HCT116 (cell line): Measurements from ENCODE around the gene SLC66A2. TPM values are rescaled to one million over a fixed set of nuclear protein-coding genes. Genes with fewer than 3 reads are reported as not detected.
"Not testable (repeated sequence)": the region's sequence is repeated elsewhere in the genome, so short reads cannot be mapped to it uniquely, and the experiment has no call there.

ENCODE experiments used
- ATAC-seq: fragments of 200-7000 bp; cut with Tn5 transposase; 2 replicates; pipeline ENCODE4 v1.9.1; 2020; ENCODE audit warnings: mild to moderate bottlenecking, moderate library complexity
- BruUV-seq: library from RNA; stranded (reverse); fragments of 400-500 nt; replicated peaks from 2 replicates; lab custom pipeline; 2021; lab: Mats Ljungman, UMichigan
- CTCF ChIA-PET: fragments of 300-600 bp; sonication (Branson Sonifier 250); formaldehyde crosslinking; loops from one replicate; lab custom pipeline; 2021; ENCODE audit warnings: antibody characterized with exemption; lab: Charles Lee
- POLR2A ChIA-PET: fragments of 300-600, 350-600 bp; sonication (Branson Sonifier 250); formaldehyde crosslinking; loops from one replicate; lab custom pipeline; 2021; ENCODE audit warnings: antibody characterized with exemption; lab: Charles Lee
- RAD21 ChIA-PET, 2 experiments: fragments of 300-600 bp; sonication (Branson Sonifier 250); formaldehyde crosslinking; loops; one replicate each; lab custom pipeline; 2023; ENCODE audit warnings: low total read pairs in 2 of 2; ENCODE audit not compliant: uncharacterized antibody in 2 of 2, unreplicated experiment in 2 of 2, low non-redundant PET in 1 of 2; lab: Charles Lee
- DNase-seq: peaks from one replicate; pipeline ENCODE4 v3.0.0-alpha.2; 2010; ENCODE audit warnings: low read depth, low spot score
- H2AFZ ChIP-seq: fragments of 200-600 bp; shearing (Covaris generic), sonication (generic); 2 replicates; pipeline ENCODE4 v1.6.1; 2017; ENCODE audit warnings: low read depth, mixed run types, mixed read lengths, antibody characterized with exemption, low read length; ENCODE audit not compliant: poor library complexity, severe bottlenecking
- H3K27ac ChIP-seq: 2 replicates; pipeline ENCODE4 v1.5.1; 2012; ENCODE audit warnings: low read depth, low read length
- H3K27me3 ChIP-seq: fragments of 200-600 bp; sonication (generic); 2 replicates; pipeline ENCODE4 v1.6.1; 2016; ENCODE audit warnings: mixed run types, low read length, mixed read lengths; ENCODE audit not compliant: insufficient read depth
- H3K36me3 ChIP-seq, 2 experiments: fragments of 200-500 bp in 1 of 2; fragments of 200-600 bp in 1 of 2; sonication (Bioruptor generic) in 1 of 2; sonication (generic) in 1 of 2; 2 replicates each; pipeline versions ENCODE4 v1.5.1 to v1.6.1; 2014 to 2016; ENCODE audit warnings: low read length in 2 of 2, inconsistent platforms in 1 of 2, mixed read lengths in 1 of 2, mixed run types in 1 of 2; ENCODE audit not compliant: insufficient read depth in 2 of 2, control insufficient read depth in 1 of 2
- H3K4me1 ChIP-seq, 2 experiments: fragments of 200-600 bp in 1 of 2; sonication (generic) in 1 of 2; 2 replicates each; pipeline versions ENCODE4 v1.5.1 to v1.6.1; 2012 to 2017; ENCODE audit warnings: low read length in 2 of 2, inconsistent platforms in 1 of 2, mild to moderate bottlenecking in 1 of 2, mixed read lengths in 1 of 2, mixed run types in 1 of 2, moderate library complexity in 1 of 2; ENCODE audit not compliant: insufficient read depth in 2 of 2, control insufficient read depth in 1 of 2
- H3K4me2 ChIP-seq: fragments of 200-600 bp; sonication (generic); 2 replicates; pipeline ENCODE4 v1.6.1; 2017; ENCODE audit warnings: mixed run types, low read length, mixed read lengths
- H3K4me3 ChIP-seq, 2 experiments: fragments of 200-600 bp in 1 of 2; sonication (generic) in 1 of 2; replicated peaks in 1 of 2; 2 replicates each; pipeline ENCODE4 v1.5.1; 2011 to 2016; ENCODE audit warnings: low read length in 2 of 2, control low read depth in 1 of 2, low read depth in 1 of 2, mild to moderate bottlenecking in 1 of 2, mixed read lengths in 1 of 2, mixed run types in 1 of 2
- H3K79me2 ChIP-seq: fragments of 200-600 bp; sonication (generic); 2 replicates; pipeline ENCODE4 v1.6.1; 2017; ENCODE audit warnings: mild to moderate bottlenecking, mixed run types, low read length, moderate library complexity, mixed read lengths; ENCODE audit not compliant: insufficient read depth
- H3K9ac ChIP-seq: fragments of 200-600 bp; sonication (generic); 2 replicates; pipeline ENCODE4 v1.6.1; 2016; ENCODE audit warnings: low read length, mixed read lengths
- H3K9me2 ChIP-seq: fragments of 200-600 bp; sonication (generic), shearing (Covaris generic); 2 replicates; pipeline ENCODE4 v1.6.1; 2017; ENCODE audit warnings: mixed run types, mild to moderate bottlenecking, moderate library complexity; ENCODE audit not compliant: insufficient read depth
- H3K9me3 ChIP-seq, 2 experiments: fragments of 200-500 bp in 1 of 2; fragments of 200-600 bp in 1 of 2; sonication (Bioruptor generic) in 1 of 2; sonication (generic) in 1 of 2; 2 replicates each; pipeline ENCODE4 v1.6.1; 2014 to 2017; ENCODE audit warnings: low read length in 2 of 2, mixed read lengths in 2 of 2, inconsistent platforms in 1 of 2, low read depth in 1 of 2, mild to moderate bottlenecking in 1 of 2, mixed run types in 1 of 2, moderate library complexity in 1 of 2; ENCODE audit not compliant: control insufficient read depth in 1 of 2, insufficient read depth in 1 of 2
- H4K20me1 ChIP-seq: fragments of 200-600 bp; sonication (generic), shearing (Covaris generic); 2 replicates; pipeline ENCODE4 v1.6.1; 2017; ENCODE audit warnings: mixed run types, mild to moderate bottlenecking, moderate library complexity; ENCODE audit not compliant: insufficient read depth
- CBX3 ChIP-seq: IDR thresholded peaks from 2 replicates; pipeline ENCODE4 v1.6.1; 2012; ENCODE audit warnings: low read depth
- EGR1 ChIP-seq: IDR thresholded peaks from 2 replicates; pipeline ENCODE4 v1.6.1; 2012; ENCODE audit warnings: low read depth
- EZH2phosphoT487 ChIP-seq: fragments of 200-600 bp; IDR thresholded peaks from 2 replicates; pipeline ENCODE4 v1.6.1; 2018; ENCODE audit warnings: antibody characterized with exemption, borderline replicate concordance
- POLR2A ChIP-seq: IDR thresholded peaks from 2 replicates; pipeline ENCODE4 v1.7.0; 2011; ENCODE audit warnings: borderline replicate concordance; ENCODE audit not compliant: insufficient read depth, insufficient read length; ENCODE audit errors: extremely low read depth
- SIN3A ChIP-seq: IDR thresholded peaks from 2 replicates; pipeline ENCODE4 v1.6.1; 2012; ENCODE audit warnings: low read depth
- SP1 ChIP-seq: IDR thresholded peaks from 2 replicates; pipeline ENCODE4 v1.6.1; 2012; ENCODE audit warnings: low read depth
- YY1 ChIP-seq: IDR thresholded peaks from 2 replicates; pipeline ENCODE4 v1.6.1; 2011; ENCODE audit warnings: low read length, low read depth, moderate library complexity, mild to moderate bottlenecking; ENCODE audit not compliant: insufficient replicate concordance; ENCODE audit errors: extremely low read depth
- ZFX ChIP-seq: fragments of 450-650 bp; IDR thresholded peaks from 2 replicates; pipeline ENCODE4 v1.6.1; 2017
- ZNF274 ChIP-seq: fragments of 200-500 bp; sonication (Bioruptor generic); IDR thresholded peaks from 2 replicates; pipeline ENCODE4 v1.6.1; 2014; ENCODE audit warnings: mild to moderate bottlenecking, low read depth, low read length, inconsistent platforms
- intact Hi-C: fragments of 100-400 bp; cut with micrococcal nuclease; formaldehyde crosslinking; loops from 2 replicates; pipeline ENCODE4 v1.10.0; 2022
- total RNA-seq: library from RNA; stranded (reverse); gene quantifications from one replicate; pipeline ENCODE4 v1.2.1, GENCODE V29; 2021; ENCODE audit not compliant: unreplicated experiment
- TF ChIP-seq, protein P1 (sequence below), 3 experiments: fragments of 200-600 bp in 1 of 3; sonication (generic) in 1 of 3; IDR thresholded peaks in 2 of 3; conservative IDR thresholded peaks in 1 of 3; 2 replicates each; pipeline ENCODE4 v1.5.1; 2012 to 2017; ENCODE audit warnings: low read depth in 2 of 3, low read length in 2 of 3, antibody characterized with exemption in 1 of 3, borderline replicate concordance in 1 of 3, control low read depth in 1 of 3, mild to moderate bottlenecking in 1 of 3, mixed read lengths in 1 of 3, mixed run types in 1 of 3, moderate library complexity in 1 of 3; ENCODE audit not compliant: insufficient read depth in 1 of 3
- TF ChIP-seq, protein P2 (sequence below): IDR thresholded peaks from 2 replicates; pipeline ENCODE4 v1.6.1; 2012
- TF ChIP-seq, protein P3 (sequence below): IDR thresholded peaks from 2 replicates; pipeline ENCODE4 v1.6.1; 2012; ENCODE audit warnings: low read depth

The SLC66A2 gene
- total RNA-seq, 1 experiment from 2014 or later = 44.9 TPM

DNA sequence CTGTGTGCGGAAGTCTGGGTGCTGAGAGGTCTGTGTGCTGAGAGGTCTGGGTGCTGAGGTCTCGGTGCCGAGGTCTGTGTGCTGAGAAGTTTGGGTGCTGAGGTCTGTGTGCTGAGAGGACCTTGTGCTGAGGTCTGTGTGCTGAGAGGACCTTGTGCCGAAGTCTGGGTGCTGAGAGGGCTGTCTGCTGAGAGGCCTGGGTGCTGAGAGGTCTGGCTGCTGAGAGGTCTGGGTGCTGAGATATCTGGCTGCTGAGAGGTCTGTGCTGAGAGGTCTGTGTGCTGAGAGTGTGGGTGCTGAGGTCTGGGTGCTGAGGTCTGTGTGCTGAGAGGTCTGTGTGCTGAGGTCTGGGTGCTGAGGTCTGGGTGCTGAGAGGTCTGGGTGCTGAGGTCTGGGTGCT lies 86.5 kb downstream of the SLC66A2 start:
- H3K79me2 ChIP-seq, intact Hi-C loops, ATAC-seq, H4K20me1 ChIP-seq, H3K9me2 ChIP-seq, H3K9ac ChIP-seq, BruUV-seq, RAD21 ChIA-PET, DNase-seq, CTCF ChIA-PET, H3K27me3 ChIP-seq, H2AFZ ChIP-seq, H3K4me3 ChIP-seq, H3K36me3 ChIP-seq, H3K4me2 ChIP-seq, H3K27ac ChIP-seq, POLR2A ChIA-PET, H3K9me3 ChIP-seq, H3K4me1 ChIP-seq: not testable (repeated sequence)

DNA sequence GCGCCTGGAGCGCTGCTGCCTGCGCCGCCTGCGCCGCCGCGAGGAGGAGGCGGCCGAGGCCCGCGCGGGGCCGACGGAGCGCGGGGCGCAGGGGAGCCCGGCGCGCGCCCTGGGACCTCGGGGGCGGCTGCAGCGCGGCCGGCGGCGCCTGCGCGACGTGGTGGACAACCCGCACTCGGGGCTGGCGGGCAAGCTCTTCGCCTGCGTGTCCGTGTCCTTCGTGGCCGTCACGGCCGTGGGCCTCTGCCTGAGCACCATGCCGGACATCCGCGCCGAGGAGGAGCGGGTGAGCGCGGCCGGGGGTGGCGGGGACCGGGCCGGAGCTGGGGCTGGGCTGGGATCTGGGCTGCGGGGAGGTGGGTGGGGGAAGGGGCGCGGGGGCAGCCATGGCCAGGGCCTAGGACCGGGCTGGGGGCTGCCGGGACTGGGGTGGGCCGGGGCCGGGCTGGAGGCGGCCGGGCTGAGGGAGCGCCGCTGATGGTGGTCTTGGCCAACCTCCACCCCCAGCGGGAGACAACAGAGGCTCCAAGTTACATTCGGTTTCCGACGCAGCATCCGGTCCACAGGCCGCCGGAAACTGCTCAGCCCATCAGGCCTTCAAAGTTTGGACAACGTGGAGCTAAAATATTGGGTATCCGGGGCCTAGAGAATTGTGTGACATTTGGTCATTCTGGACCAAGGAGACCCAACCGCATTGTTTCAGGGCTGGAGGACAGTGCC lies 87.3 kb downstream of the SLC66A2 start:
- H4K20me1 ChIP-seq = no peaks in the 10 kb centered on the region
- no peaks in the 10 kb centered on the region for H3K36me3 ChIP-seq
- TF ChIP-seq, protein P1, sequence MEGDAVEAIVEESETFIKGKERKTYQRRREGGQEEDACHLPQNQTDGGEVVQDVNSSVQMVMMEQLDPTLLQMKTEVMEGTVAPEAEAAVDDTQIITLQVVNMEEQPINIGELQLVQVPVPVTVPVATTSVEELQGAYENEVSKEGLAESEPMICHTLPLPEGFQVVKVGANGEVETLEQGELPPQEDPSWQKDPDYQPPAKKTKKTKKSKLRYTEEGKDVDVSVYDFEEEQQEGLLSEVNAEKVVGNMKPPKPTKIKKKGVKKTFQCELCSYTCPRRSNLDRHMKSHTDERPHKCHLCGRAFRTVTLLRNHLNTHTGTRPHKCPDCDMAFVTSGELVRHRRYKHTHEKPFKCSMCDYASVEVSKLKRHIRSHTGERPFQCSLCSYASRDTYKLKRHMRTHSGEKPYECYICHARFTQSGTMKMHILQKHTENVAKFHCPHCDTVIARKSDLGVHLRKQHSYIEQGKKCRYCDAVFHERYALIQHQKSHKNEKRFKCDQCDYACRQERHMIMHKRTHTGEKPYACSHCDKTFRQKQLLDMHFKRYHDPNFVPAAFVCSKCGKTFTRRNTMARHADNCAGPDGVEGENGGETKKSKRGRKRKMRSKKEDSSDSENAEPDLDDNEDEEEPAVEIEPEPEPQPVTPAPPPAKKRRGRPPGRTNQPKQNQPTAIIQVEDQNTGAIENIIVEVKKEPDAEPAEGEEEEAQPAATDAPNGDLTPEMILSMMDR (IDR thresholded peaks at IDR 0.05 in 2 of 3, conservative IDR thresholded peaks at IDR 0.05 in 1 of 3; ENCODE audit: borderline replicate concordance in 1 of 3, insufficient read depth in 1 of 3, low read depth in 2 of 3, low read length in 2 of 3) = no peak
- TF ChIP-seq ZFX = no peak
- TF ChIP-seq, protein P2, sequence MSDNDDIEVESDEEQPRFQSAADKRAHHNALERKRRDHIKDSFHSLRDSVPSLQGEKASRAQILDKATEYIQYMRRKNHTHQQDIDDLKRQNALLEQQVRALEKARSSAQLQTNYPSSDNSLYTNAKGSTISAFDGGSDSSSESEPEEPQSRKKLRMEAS = no peak
- TF ChIP-seq CBX3 = no peak
- TF ChIP-seq POLR2A = no peak
- TF ChIP-seq SIN3A = no peak
- no peak for TF ChIP-seq SP1
- no peak for TF ChIP-seq EZH2phosphoT487
- TF ChIP-seq YY1 = no peak
- no peak for TF ChIP-seq ZNF274
- TF ChIP-seq, protein P3, sequence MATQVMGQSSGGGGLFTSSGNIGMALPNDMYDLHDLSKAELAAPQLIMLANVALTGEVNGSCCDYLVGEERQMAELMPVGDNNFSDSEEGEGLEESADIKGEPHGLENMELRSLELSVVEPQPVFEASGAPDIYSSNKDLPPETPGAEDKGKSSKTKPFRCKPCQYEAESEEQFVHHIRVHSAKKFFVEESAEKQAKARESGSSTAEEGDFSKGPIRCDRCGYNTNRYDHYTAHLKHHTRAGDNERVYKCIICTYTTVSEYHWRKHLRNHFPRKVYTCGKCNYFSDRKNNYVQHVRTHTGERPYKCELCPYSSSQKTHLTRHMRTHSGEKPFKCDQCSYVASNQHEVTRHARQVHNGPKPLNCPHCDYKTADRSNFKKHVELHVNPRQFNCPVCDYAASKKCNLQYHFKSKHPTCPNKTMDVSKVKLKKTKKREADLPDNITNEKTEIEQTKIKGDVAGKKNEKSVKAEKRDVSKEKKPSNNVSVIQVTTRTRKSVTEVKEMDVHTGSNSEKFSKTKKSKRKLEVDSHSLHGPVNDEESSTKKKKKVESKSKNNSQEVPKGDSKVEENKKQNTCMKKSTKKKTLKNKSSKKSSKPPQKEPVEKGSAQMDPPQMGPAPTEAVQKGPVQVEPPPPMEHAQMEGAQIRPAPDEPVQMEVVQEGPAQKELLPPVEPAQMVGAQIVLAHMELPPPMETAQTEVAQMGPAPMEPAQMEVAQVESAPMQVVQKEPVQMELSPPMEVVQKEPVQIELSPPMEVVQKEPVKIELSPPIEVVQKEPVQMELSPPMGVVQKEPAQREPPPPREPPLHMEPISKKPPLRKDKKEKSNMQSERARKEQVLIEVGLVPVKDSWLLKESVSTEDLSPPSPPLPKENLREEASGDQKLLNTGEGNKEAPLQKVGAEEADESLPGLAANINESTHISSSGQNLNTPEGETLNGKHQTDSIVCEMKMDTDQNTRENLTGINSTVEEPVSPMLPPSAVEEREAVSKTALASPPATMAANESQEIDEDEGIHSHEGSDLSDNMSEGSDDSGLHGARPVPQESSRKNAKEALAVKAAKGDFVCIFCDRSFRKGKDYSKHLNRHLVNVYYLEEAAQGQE = no peak
- TF ChIP-seq EGR1 = no peak
- TF ChIP-seq, all 23 proteins: peak for 0
- intact Hi-C loops = no loop called here
- no TSS peak for BruUV-seq
- no peak overlapping the region for H3K27ac ChIP-seq
- ChIA-PET RAD21 (no interaction called here), POLR2A (no interaction called here), CTCF (no interaction called here)
- H3K4me2 ChIP-seq = no peak overlapping the region
- H3K79me2 ChIP-seq = no peaks in the 10 kb centered on the region
- H3K4me1 ChIP-seq = no peaks in the 10 kb centered on the region
- no peaks in the 10 kb centered on the region for H3K9me2 ChIP-seq
- no peak overlapping the region for H3K9ac ChIP-seq
- DNase-seq (no peak), ATAC-seq (no peak)
- H3K9me3 ChIP-seq = no peaks in the 10 kb centered on the region
- H2AFZ ChIP-seq = no peak overlapping the region
- no peak overlapping the region for H3K4me3 ChIP-seq
- 0 out of 2 replicates have a peak, but pooled peaks cover 8% of the 10 kb centered on the region for H3K27me3 ChIP-seq
